HG02852 (cell line): ENCODE data around the gene LGALSL.

Source experiments
- ATAC-seq: cut with Tn5 transposase; IDR thresholded peaks from one replicate; pipeline ENCODE4 v1.9.1; 2021; ENCODE audit warnings: mild to moderate bottlenecking, moderate library complexity; ENCODE audit not compliant: unreplicated experiment

LGALSL gene

DNA sequence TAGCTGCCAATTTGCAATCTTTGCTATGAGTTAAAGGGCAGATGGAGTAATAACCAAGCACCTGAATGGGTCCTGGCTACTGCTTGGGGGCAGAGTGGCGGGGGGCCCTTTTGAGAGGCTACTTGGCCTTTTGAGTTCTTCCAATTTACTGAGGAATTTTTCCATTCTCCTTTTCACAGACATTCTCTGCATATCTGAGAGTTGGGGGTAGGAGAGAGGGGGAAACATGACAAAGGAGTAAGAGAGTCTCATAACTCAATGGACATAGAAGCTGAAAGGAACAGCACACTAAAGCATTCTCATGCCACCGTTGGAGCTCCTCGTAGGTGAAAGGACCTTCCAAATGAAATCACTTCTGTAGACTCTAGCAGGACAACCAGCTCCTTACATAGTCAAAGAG is 16.1 kb downstream of the LGALSL start:
- no peak for ATAC-seq

GRCh38 chr2:64470766-64471295 is 16.9 kb downstream of the LGALSL start:
- ATAC-seq, result no peak

DNA sequence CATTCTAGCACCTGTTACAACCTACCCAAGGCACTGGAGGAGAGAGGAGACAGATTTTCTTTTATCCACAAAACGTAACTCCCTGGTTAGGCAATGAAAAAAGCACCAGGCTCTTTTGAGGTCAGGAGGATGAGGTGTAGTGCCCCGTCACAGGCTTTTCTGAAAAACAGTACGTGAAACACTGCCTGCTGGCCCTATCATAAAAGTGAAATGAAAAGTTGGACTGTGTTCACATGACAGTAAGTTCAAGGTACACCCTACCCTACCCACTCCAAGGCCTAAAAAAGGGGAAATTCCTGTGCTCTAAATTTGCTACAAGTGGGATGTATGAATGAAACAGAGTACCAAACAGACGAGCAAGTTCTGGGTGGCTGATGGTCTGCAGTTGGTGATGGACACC is 17.6 kb downstream of the LGALSL start:
- ATAC-seq, result no peak

GRCh38 chr2:64472881-64473280 is 18.9 kb downstream of the LGALSL start:
- ATAC-seq, result no peak

- ATAC-seq, result peak; percentile 56
These were observed 20.2 kb downstream of the LGALSL start for GRCh38 chr2:64474121-64474571.

DNA sequence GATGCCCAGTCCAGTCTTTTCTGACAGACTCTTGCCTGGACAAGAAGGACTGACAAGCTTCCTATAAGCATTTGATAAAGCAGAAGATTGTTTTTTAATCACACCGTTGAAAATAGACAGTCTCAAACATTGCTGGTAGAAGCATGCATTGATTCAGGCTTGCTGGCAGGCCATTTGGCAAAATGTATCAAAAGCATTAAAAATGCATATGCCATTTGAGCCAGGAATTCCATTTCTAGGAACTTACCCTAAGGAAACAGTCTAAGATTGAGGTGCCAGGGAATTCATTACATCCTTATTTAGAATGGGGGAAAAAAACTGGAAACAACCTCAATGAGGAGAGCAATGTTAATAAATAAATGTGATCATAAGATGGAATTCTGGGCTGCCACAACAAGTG is 20.7 kb downstream of the LGALSL start:
- no peak for ATAC-seq

- ATAC-seq, result no peak
These were observed 23.1 kb downstream of the LGALSL start for GRCh38 chr2:64477037-64477436.

- ATAC-seq, result no peak
These were observed 24.0 kb downstream of the LGALSL start for GRCh38 chr2:64477979-64478378.

DNA sequence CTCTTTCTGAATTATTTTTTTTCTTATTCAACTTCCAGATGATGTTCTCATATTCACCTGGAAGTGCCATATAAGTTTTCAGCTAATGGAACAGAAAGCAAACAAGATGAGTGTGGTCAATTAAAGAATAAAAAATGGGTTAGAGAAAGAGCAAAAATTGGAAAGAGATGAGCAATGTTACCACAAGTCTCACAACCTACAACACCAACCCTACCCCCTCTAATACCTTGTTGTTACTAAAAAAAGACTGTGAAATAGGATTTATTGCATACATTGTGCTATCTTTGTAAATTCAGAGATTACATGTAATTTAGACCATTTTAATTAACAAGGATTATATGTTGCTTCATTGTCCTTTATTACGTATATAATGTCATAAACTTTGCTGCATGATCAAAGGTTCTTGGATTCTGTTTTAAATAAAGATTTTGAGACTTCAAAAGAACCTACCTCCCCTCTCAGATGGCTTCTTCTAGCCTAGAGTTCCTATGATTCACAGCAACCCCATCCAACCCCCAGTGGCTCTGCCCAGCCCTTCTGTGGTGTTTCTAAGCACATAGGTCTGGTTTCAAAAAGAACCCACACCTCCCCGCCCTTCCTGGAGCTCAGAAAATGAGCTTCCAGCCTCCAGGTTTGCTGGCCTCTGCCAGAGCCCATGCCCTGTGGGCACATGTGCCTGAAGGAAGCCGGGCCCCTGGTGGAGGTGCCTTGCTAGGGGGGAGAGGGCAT is 24.7 kb downstream of the LGALSL start:
- no peak for ATAC-seq

DNA sequence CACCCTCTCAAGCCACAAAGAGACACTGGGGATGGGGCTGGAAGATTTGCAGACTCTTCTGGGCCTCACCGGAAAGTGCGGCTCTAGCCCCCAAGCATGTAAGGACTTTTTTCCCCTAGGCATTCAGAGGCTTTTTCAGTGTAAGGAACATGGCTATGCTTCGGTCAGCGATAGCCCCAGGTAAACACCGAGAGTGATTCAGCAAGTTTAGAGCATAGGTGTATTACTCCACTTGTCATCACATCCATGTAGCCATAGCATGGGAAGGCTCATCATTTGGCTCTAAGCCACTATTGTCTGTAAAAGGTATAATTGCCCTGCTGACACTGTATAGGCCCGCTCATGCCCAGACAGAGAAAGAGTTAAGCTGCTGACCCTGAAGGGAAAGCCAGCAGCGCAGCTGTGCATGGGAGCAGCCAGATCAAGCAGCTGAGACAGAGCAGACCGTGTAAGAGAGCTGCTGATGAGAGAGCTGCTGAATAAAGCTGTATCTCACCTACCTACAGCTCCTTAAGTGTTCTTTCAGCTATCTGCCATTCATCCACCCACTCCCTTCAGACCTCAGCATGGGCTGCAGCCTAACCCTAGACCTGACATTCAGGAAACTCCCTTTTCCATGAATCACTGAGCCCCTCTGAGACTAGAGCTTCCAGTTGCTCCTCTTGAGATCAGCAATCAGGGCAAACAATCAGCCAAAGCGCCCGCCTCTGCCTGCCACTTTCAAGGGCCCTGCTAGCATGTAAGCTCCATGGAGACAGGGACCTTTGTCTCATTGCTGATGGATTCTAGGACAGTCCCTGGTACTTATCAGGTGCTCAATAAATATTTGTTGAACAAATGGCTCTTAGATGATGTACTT is 25.5 kb downstream of the LGALSL start:
- no peak for ATAC-seq

DNA sequence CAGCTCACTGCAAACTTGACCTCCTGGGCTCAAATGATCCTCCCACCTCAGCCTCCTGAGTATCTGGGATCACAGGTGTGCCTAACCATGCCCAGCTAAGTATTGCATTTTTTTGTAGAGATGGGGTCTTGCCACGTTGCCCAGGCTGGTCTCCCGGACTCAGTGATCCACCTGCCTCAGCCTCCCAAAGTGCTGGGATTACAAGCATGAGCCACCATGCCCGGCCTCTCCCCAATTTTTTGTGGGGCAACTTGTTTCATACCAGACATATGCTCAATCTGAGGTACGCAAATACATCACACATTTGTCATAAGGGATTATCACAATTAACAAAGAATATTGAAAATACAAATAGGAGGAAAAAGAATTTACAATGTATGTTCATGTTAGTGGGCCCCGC is 27.7 kb downstream of the LGALSL start:
- no peak for ATAC-seq

- no peak for ATAC-seq
These were observed 28.3 kb downstream of the LGALSL start for GRCh38 chr2:64482243-64482642.

DNA sequence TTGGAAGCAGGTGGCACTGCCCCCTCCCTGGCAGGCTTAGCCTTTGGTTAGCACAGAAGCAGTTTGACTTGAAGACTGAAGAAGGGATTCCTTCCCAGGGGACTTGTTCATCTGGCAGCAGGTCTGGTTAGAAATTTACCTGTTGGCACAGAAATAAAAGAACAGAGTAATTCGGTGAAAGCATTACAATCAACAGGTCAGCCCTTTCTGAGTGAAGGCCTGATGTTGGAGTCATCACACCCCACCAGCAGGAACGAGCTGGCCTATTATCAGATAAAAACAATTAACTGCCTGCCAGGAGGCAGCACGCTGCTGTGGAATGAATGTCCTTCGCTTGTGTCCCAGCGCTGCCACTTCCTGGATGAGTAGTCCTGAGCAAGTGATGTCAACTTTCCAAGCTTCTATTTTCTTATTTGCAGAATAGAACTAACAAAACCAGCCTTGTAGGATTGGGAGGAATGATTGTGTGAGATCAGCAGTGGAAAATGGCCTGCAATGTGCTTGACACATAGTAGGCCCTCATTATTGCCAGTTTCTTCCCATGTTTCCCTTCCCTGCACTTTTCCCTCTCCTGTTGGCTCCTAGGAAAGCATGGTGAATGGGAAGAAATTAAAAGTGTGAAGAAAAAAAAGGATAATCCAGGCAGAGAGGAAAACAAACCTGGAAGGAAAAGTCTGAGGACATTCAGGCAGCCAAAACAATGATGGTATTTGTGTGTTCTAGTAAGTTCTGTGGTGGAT is 29.0 kb downstream of the LGALSL start:
- no peak for ATAC-seq

- no peak for ATAC-seq
These were observed 31.4 kb downstream of the LGALSL start for GRCh38 chr2:64485331-64485730.

GRCh38 chr2:64485961-64486360 is 32.0 kb downstream of the LGALSL start:
- no peak for ATAC-seq

- no peak for ATAC-seq
These were observed 33.5 kb downstream of the LGALSL start for GRCh38 chr2:64487256-64488049.

DNA sequence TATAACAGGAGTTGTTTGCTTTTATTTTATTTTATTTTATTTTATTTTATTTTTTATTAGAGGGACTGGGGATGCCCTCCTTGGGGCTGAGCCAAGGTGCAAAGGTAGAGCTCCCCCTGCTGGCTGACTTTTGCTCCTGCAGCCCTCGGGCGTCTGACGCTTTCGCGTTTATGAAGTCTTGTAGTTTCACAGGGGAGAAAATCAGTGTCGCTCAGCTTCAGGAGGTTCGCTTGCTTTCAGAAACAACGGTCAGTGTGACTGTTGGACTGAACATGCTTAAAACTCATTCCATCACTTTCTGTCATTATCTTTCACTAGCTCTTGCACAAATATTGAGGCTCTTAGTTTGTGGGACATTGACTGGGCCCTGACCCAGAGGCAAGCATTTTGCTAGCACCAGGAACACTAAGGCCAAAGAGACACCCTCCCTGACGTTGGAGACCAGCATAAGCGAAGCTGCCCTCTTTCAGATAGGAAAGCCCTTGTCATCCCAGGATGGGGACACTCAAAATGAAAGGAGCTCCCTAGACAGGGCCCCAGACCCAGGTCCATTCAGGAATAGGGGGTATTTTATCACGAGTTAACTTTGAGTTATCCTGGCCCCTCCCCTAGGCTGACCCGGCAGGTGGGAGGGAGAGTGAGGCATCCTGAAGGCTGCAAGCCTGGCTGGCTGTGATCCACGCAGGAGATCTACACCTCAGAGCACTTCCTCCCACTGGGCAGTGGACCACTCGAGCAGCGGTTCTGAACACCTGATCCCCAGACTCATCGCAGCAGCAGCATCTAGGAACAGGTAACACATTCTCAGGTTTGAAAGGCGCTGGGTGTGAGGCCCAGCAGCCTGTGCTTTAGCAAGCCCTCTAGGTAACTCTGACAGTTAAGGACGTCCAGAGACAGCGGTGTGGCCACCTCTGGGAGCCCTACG is 34.4 kb downstream of the LGALSL start:
- no peak for ATAC-seq

DNA sequence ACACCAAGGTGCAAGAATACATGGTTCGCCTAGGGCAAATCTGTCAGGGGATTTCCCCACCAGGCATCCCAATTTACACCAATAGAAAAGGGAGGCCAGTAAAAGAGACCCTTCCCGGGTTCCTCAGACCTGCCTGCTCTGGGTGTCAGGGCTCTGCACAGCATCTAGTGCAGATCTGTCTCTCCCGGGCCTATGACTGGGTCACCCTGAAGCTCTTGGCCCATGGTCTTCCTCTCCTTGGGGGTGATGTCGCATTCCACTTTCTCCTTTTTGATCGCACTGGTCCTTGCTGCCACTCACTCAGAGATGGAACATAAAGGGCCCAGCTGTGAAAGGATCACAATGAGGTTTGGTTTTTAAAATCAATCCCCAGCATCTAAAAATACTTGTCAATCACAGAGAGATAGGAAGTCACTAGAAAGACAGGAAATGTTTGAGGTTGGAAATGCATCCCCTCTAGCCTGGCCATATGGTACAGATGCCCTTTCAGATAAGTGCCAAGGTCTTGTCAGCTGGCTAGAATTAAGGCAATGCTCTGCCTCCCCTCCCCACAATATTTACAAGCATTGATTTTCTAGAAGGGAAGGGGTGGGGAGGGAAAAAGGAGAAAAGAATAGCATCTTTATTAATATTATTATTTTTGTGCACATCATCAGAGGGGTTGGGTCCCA is 35.3 kb downstream of the LGALSL start:
- ATAC-seq, result no peak

DNA sequence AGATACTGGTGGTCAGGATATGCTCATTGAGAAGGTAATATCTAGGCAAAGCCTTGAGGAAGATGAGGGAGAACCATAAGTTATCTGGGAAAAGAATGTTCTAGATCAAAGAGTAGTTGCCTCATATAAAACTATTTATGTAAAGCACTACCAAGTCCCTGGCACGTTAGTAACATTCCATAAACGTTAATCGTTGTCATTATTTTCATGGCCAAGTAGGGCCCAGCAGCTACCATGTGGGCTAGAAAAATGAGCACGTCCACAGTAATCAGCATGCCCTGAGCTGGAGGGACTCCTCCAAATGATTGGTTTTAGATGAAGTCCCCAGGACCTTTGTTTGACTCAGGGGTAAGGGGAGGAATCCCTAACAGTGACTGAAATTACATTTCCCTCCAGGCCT is 37.5 kb downstream of the LGALSL start:
- no peak for ATAC-seq
